NCI-H2107 treated with DMSO at 0.1 percent for 48 hours (cell line): ENCODE results near the gene SLC26A2.

Source experiments
- DNase-seq: peaks from one replicate; lab custom pipeline; 2025; ENCODE audit not compliant: unreplicated experiment; lab: John Stamatoyannopoulos, UW

SLC26A2 gene

GRCh38 chr5:149960272-149961185, at the start of gene SLC26A2:
Gene SLC26A2, plus strand, starts transcription at chr5:149960758. Its CDS starts 16,895 bp downstream, at chr5:149977653.
- peak; percentile 87 for DNase-seq

- DNase-seq, result no peak
Measured at GRCh38 chr5:149911031-149911430, 49.5 kb upstream of the SLC26A2 start.

GRCh38 chr5:149912226-149912871, 48.2 kb upstream of the SLC26A2 start:
- DNase-seq, result no peak

- no peak for DNase-seq
Measured at GRCh38 chr5:149913436-149914419, 46.8 kb upstream of the SLC26A2 start.

- DNase-seq, result no peak
Measured at GRCh38 chr5:149915392-149916260, 44.9 kb upstream of the SLC26A2 start.

- no peak for DNase-seq
Measured at GRCh38 chr5:149916334-149917072, 44.1 kb upstream of the SLC26A2 start.

GRCh38 chr5:149917073-149917676, 43.4 kb upstream of the SLC26A2 start:
- DNase-seq, result no peak

- DNase-seq, result no peak
Measured at GRCh38 chr5:149921597-149921996, 39.0 kb upstream of the SLC26A2 start.

GRCh38 chr5:149922950-149923349, 37.6 kb upstream of the SLC26A2 start:
- no peak for DNase-seq

GRCh38 chr5:149924486-149924885, 36.1 kb upstream of the SLC26A2 start:
- no peak for DNase-seq

- DNase-seq, result no peak
Measured at GRCh38 chr5:149930043-149930748, 30.4 kb upstream of the SLC26A2 start.

- DNase-seq, result no peak
Measured at GRCh38 chr5:149930749-149931574, 29.6 kb upstream of the SLC26A2 start.

GRCh38 chr5:149931992-149932436, 28.5 kb upstream of the SLC26A2 start:
- DNase-seq, result peak; percentile 13

GRCh38 chr5:149932445-149933350, 27.9 kb upstream of the SLC26A2 start:
- no peak for DNase-seq

GRCh38 chr5:149935431-149935901, 25.1 kb upstream of the SLC26A2 start:
- no peak for DNase-seq

- no peak for DNase-seq
Measured at GRCh38 chr5:149936044-149936699, 24.4 kb upstream of the SLC26A2 start.
